HG03565 (cell line): ENCODE results near the gene CISD2.
"Not testable (repeated sequence)": the region's sequence is repeated elsewhere in the genome, so short reads cannot be mapped to it uniquely, and the experiment has no call there.

Experiments used
- ATAC-seq: cut with Tn5 transposase; IDR thresholded peaks from one replicate; pipeline ENCODE4 v1.9.1; 2021; ENCODE audit warnings: mild to moderate bottlenecking, moderate library complexity; ENCODE audit not compliant: unreplicated experiment

The CISD2 gene

GRCh38 chr4:102901804-102902203 is 33.0 kb downstream of the CISD2 start:
- ATAC-seq: no peak

GRCh38 chr4:102918859-102919258 is 50.1 kb downstream of the CISD2 start:
- no peak for ATAC-seq

- not testable (repeated sequence) for ATAC-seq
Observed at GRCh38 chr4:102919697-102920096, 50.9 kb downstream of the CISD2 start.

GRCh38 chr4:102935716-102936115 is 66.9 kb downstream of the CISD2 start:
- no peak for ATAC-seq

- not testable (repeated sequence) for ATAC-seq
Observed at GRCh38 chr4:102938063-102938462, 69.3 kb downstream of the CISD2 start.
